ENCODE results near the gene AHNAK2.

GRCh38 chr14:104917993-104918392 is 60.2 kb downstream of the AHNAK2 start:
- TF ChIP-seq CTCF (CRISPR knock-in tag; IDR thresholded peaks at IDR 0.05), result no peak
- no peak for TF ChIP-seq ZNF317 (CRISPR knock-in tag; IDR thresholded peaks at IDR 0.05)
- TF ChIP-seq, protein P1, sequence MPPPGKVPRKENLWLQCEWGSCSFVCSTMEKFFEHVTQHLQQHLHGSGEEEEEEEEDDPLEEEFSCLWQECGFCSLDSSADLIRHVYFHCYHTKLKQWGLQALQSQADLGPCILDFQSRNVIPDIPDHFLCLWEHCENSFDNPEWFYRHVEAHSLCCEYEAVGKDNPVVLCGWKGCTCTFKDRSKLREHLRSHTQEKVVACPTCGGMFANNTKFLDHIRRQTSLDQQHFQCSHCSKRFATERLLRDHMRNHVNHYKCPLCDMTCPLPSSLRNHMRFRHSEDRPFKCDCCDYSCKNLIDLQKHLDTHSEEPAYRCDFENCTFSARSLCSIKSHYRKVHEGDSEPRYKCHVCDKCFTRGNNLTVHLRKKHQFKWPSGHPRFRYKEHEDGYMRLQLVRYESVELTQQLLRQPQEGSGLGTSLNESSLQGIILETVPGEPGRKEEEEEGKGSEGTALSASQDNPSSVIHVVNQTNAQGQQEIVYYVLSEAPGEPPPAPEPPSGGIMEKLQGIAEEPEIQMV (CRISPR knock-in tag; IDR thresholded peaks at IDR 0.05; ENCODE audit: low read depth), result no peak
